NCI-H345 (cell line): Measurements from ENCODE around the gene OR7G3.

Experiments used
- DNase-seq: peaks from one replicate; lab custom pipeline; 2025; lab: John Stamatoyannopoulos, UW

Gene OR7G3

GRCh38 chr19:9126900-9127405 lies at the start of gene OR7G3:
TSS of gene OR7G3 (minus strand) at chr19:9126950. CDS start at chr19:9126950, 0 bp downstream.
- DNase-seq: no peak

- DNase-seq: no peak
These were observed 48.6 kb upstream of the OR7G3 start for GRCh38 chr19:9175326-9175725.

GRCh38 chr19:9171393-9171991 lies 44.7 kb upstream of the OR7G3 start:
- no peak for DNase-seq

GRCh38 chr19:9166846-9167245 lies 40.1 kb upstream of the OR7G3 start:
- DNase-seq: no peak

GRCh38 chr19:9165261-9165660 lies 38.5 kb upstream of the OR7G3 start:
- no peak for DNase-seq

- DNase-seq: no peak
These were observed 34.7 kb upstream of the OR7G3 start for GRCh38 chr19:9161427-9161826.

GRCh38 chr19:9159891-9160290 lies 33.1 kb upstream of the OR7G3 start:
- DNase-seq: no peak

GRCh38 chr19:9156304-9156703 lies 29.6 kb upstream of the OR7G3 start:
- no peak for DNase-seq

GRCh38 chr19:9155591-9155990 lies 28.8 kb upstream of the OR7G3 start:
- no peak for DNase-seq

- DNase-seq: no peak
These were observed 24.6 kb upstream of the OR7G3 start for GRCh38 chr19:9151367-9151766.

GRCh38 chr19:9150650-9151049 lies 23.9 kb upstream of the OR7G3 start:
- DNase-seq: no peak

- DNase-seq: no peak
These were observed 23.2 kb upstream of the OR7G3 start for GRCh38 chr19:9149997-9150396.

GRCh38 chr19:9148697-9149096 lies 21.9 kb upstream of the OR7G3 start:
- no peak for DNase-seq

GRCh38 chr19:9146882-9147281 lies 20.1 kb upstream of the OR7G3 start:
- DNase-seq: no peak

- DNase-seq: no peak
These were observed 18.2 kb upstream of the OR7G3 start for GRCh38 chr19:9144920-9145319.

GRCh38 chr19:9140159-9140874 lies 13.6 kb upstream of the OR7G3 start, which contains the start of gene ZNF317:
TSS of gene ZNF317 (plus strand) at chr19:9140397. CDS start at chr19:9156017, 15,620 bp downstream.
- peak; percentile 94 for DNase-seq

GRCh38 chr19:9139609-9140158 lies 12.9 kb upstream of the OR7G3 start:
- no peak for DNase-seq

GRCh38 chr19:9132422-9132821 lies 5.7 kb upstream of the OR7G3 start:
- no peak for DNase-seq

- DNase-seq: no peak
These were observed 4.2 kb upstream of the OR7G3 start for GRCh38 chr19:9130965-9131364.

GRCh38 chr19:9128171-9128570 lies 1.4 kb upstream of the OR7G3 start:
- DNase-seq: no peak

GRCh38 chr19:9116547-9116946 lies 10.2 kb downstream of the OR7G3 start:
- no peak for DNase-seq

- no peak for DNase-seq
These were observed 11.4 kb downstream of the OR7G3 start, which contains the start of gene OR7G1 for GRCh38 chr19:9115307-9115813. TSS of gene OR7G1 (minus strand) at chr19:9115763. CDS start at chr19:9115763, 0 bp downstream.

- no peak for DNase-seq
These were observed 16.8 kb downstream of the OR7G3 start for GRCh38 chr19:9109959-9110358.
